ENCODE results near the gene PTHLH. TPM values are rescaled to one million over a fixed set of nuclear protein-coding genes. Genes with fewer than 3 reads are reported as not detected.

PTHLH gene
- total RNA-seq, 1 donor from 2014 or later, result 6.5 TPM

GRCh38 chr12:27965966-27966365 is 6.6 kb downstream of the PTHLH start:
- Mint-ChIP-seq H3K4me3 (no peak overlapping the region), H3K4me1 (peaks cover 35% of the 10 kb centered on the region), H3K36me3 (peaks cover 9% of the 10 kb centered on the region), H3K9me3 (no peaks in the 10 kb centered on the region), H3K27me3 (ENCODE audit: low read depth) (peaks cover 26% of the 10 kb centered on the region), H3K27ac (no peak overlapping the region)
- TF ChIP-seq, protein P1, sequence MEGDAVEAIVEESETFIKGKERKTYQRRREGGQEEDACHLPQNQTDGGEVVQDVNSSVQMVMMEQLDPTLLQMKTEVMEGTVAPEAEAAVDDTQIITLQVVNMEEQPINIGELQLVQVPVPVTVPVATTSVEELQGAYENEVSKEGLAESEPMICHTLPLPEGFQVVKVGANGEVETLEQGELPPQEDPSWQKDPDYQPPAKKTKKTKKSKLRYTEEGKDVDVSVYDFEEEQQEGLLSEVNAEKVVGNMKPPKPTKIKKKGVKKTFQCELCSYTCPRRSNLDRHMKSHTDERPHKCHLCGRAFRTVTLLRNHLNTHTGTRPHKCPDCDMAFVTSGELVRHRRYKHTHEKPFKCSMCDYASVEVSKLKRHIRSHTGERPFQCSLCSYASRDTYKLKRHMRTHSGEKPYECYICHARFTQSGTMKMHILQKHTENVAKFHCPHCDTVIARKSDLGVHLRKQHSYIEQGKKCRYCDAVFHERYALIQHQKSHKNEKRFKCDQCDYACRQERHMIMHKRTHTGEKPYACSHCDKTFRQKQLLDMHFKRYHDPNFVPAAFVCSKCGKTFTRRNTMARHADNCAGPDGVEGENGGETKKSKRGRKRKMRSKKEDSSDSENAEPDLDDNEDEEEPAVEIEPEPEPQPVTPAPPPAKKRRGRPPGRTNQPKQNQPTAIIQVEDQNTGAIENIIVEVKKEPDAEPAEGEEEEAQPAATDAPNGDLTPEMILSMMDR (IDR thresholded peaks at IDR 0.05; ENCODE audit: unreplicated experiment), result no peak
- DNase-seq (ENCODE audit: low spot score in 2 of 2, unreplicated experiment in 2 of 2), result no peak

DNA sequence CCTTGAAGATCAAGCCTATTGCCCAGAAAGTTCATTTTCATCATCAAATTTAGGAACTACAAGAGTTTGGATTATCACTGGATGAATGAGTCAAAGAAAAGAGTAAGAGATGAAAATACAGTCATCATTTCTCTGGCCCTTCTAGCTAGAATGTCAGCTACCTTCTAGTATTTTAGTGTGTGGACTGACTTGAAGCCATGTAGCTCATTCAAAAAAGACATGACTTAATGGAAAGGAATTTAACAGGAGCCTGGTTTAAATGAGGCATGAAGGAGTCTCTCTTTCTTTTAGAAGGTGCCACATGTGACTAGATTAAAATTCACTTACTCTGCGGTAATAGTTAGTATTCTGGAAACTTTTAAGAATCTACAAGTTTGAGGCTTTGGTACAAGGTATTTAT is 7.1 kb downstream of the PTHLH start:
- Mint-ChIP-seq H3K36me3 (peaks cover 9% of the 10 kb centered on the region), H3K27me3 (ENCODE audit: low read depth) (peaks cover 22% of the 10 kb centered on the region), H3K27ac (no peak overlapping the region), H3K9me3 (no peaks in the 10 kb centered on the region), H3K4me1 (peaks cover 35% of the 10 kb centered on the region), H3K4me3 (no peak overlapping the region)
- TF ChIP-seq, protein P1 (IDR thresholded peaks at IDR 0.05; ENCODE audit: unreplicated experiment), result no peak
- DNase-seq (ENCODE audit: low spot score in 2 of 2, unreplicated experiment in 2 of 2), result no peak

- H3K4me3 Mint-ChIP-seq, result no peak overlapping the region
- H3K27ac Mint-ChIP-seq, result no peak overlapping the region
- H3K27me3 Mint-ChIP-seq (ENCODE audit: low read depth), result peaks cover 15% of the 10 kb centered on the region
Measured at GRCh38 chr12:27964123-27964522, 8.4 kb downstream of the PTHLH start.

GRCh38 chr12:27960821-27961220 is 11.7 kb downstream of the PTHLH start:
- Mint-ChIP-seq H3K4me3 (no peak overlapping the region), H3K4me1 (peaks cover 13% of the 10 kb centered on the region), H3K27ac (no peak overlapping the region), H3K36me3 (peaks cover 11% of the 10 kb centered on the region), H3K9me3 (no peaks in the 10 kb centered on the region), H3K27me3 (ENCODE audit: low read depth) (peaks cover 2% of the 10 kb centered on the region)
- no peak for DNase-seq (ENCODE audit: low spot score in 2 of 2, unreplicated experiment in 2 of 2)
- TF ChIP-seq, protein P1 (IDR thresholded peaks at IDR 0.05; ENCODE audit: unreplicated experiment), result no peak

More at GRCh38 chr12:27964123-27964522, 8.4 kb downstream of the PTHLH start:
- Mint-ChIP-seq H3K4me1 (peaks cover 30% of the 10 kb centered on the region), H3K9me3 (no peaks in the 10 kb centered on the region), H3K36me3 (peaks cover 9% of the 10 kb centered on the region)
- TF ChIP-seq, protein P1 (IDR thresholded peaks at IDR 0.05; ENCODE audit: unreplicated experiment), result no peak
- no peak for DNase-seq (ENCODE audit: low spot score in 2 of 2, unreplicated experiment in 2 of 2)

DNA sequence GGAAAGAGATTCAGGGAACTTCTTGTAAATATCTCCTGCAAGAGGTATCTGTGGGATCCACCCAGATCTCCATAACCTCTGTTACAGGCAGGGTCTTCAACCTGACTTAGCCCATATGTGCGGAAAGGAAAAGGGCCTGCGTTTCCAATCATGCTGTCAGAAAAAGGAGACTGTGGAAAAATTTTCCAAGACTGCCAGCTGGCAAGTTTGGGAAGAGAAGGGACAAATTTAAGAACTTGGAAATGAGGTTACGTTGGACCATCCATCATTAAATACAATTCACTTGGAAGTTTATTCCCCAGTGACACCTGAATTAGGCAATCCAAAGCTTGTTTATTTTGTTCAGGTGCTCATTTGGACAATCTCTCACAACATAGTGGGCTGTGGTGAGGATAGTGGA is 13.9 kb downstream of the PTHLH start:
- H3K27me3 Mint-ChIP-seq (ENCODE audit: low read depth), result no peaks in the 10 kb centered on the region

More for the DNA sequence above, 13.9 kb downstream of the PTHLH start:
- no peak overlapping the region for H3K27ac Mint-ChIP-seq
- TF ChIP-seq, protein P1 (IDR thresholded peaks at IDR 0.05; ENCODE audit: unreplicated experiment), result no peak
- no peaks in the 10 kb centered on the region for H3K9me3 Mint-ChIP-seq
- peaks cover 11% of the 10 kb centered on the region for H3K4me1 Mint-ChIP-seq
- H3K4me3 Mint-ChIP-seq, result no peak overlapping the region
- no peak for DNase-seq (ENCODE audit: low spot score in 2 of 2, unreplicated experiment in 2 of 2)
- H3K36me3 Mint-ChIP-seq, result peaks cover 11% of the 10 kb centered on the region
